Panc1 (cell line): Measurements from ENCODE around the gene POLR2B.

Source experiments
- CTCF ChIP-seq: fragments of 450-650 bp; IDR thresholded peaks from 2 replicates; pipeline ENCODE4 v1.5.1; 2017; ENCODE audit warnings: mild to moderate bottlenecking
- POLR2AphosphoS5 ChIP-seq: IDR thresholded peaks from 2 replicates; pipeline ENCODE4 v1.6.1; 2012; ENCODE audit warnings: mild to moderate bottlenecking, low read depth, low read length, moderate library complexity
- REST ChIP-seq, 2 experiments: IDR thresholded peaks; 2 replicates each; pipeline ENCODE4 v1.6.1; 2011 to 2012; ENCODE audit warnings: low read depth in 2 of 2, control low read depth in 1 of 2, low read length in 1 of 2, mild to moderate bottlenecking in 1 of 2, moderate library complexity in 1 of 2; ENCODE audit not compliant: insufficient read depth in 1 of 2
- TCF7L2 ChIP-seq: IDR thresholded peaks from 2 replicates; pipeline ENCODE4 v1.6.1; 2011; ENCODE audit warnings: mild to moderate bottlenecking, low read depth, low read length, inconsistent platforms

GRCh38 chr4:57059890-57060716 is 81.4 kb downstream of the POLR2B start:
- TF ChIP-seq CTCF (no peak), POLR2AphosphoS5 (no peak), REST (IDR thresholded peaks at IDR 0.05; ENCODE audit: insufficient read depth in 1 of 2, low read depth in 2 of 2, low read length in 1 of 2) (no peak), TCF7L2 (no peak)
